H1 (cell line): ENCODE results near the gene STYK1. TPM values are rescaled to one million over a fixed set of nuclear protein-coding genes. Genes with fewer than 3 reads are reported as not detected.

Source experiments
- CTCF ChIA-PET: fragments of 300-600 bp; sonication (Branson Sonifier 250); formaldehyde crosslinking; loops from one replicate; lab custom pipeline; 2021; ENCODE audit not compliant: partially characterized antibody; lab: Charles Lee
- POLR2A ChIA-PET: fragments of 300-600 bp; sonication (Branson Sonifier 250); formaldehyde crosslinking; loops from one replicate; lab custom pipeline; 2021; ENCODE audit warnings: inconsistent platforms; ENCODE audit not compliant: partially characterized antibody; lab: Charles Lee
- DNase-seq, 2 experiments: peaks; one replicate each; pipeline versions ENCODE4 v3.0.0 to v3.0.0-alpha.2; 2010 to 2022; ENCODE audit warnings: low spot score in 2 of 2, low read depth in 1 of 2, mixed read lengths in 1 of 2
- FAIRE-seq: peaks from 2 replicates; lab custom pipeline; 2011; peaks lifted over from hg19 to GRCh38; lab: Jason Lieb, UNC
- H2AFZ ChIP-seq: 2 replicates; pipeline ENCODE4 v1.8.1; 2012; ENCODE audit warnings: low read length, inconsistent platforms
- H2AK5ac ChIP-seq: 2 replicates; pipeline ENCODE4 v1.6.1; 2013; ENCODE audit warnings: low read depth, low read length
- H2BK120ac ChIP-seq: replicated peaks from 2 replicates; pipeline ENCODE3; 2013; ENCODE audit warnings: low read depth, low read length, inconsistent platforms
- H2BK12ac ChIP-seq: 2 replicates; pipeline ENCODE4 v1.6.1; 2013; ENCODE audit warnings: low read depth, low read length
- H2BK15ac ChIP-seq: 2 replicates; pipeline ENCODE4 v1.6.1; 2013; ENCODE audit warnings: low read length
- H2BK20ac ChIP-seq: 2 replicates; pipeline ENCODE4 v1.6.1; 2013; ENCODE audit warnings: low read length
- H2BK5ac ChIP-seq: 2 replicates; pipeline ENCODE4 v1.6.1; 2013; ENCODE audit warnings: low read depth, low read length
- H3K14ac ChIP-seq: 2 replicates; pipeline ENCODE4 v1.6.1; 2013; ENCODE audit warnings: inconsistent platforms; ENCODE audit not compliant: insufficient read length
- H3K18ac ChIP-seq: 2 replicates; pipeline ENCODE4 v1.6.1; 2013; ENCODE audit warnings: low read length; ENCODE audit errors: extremely low read depth
- H3K23ac ChIP-seq: 2 replicates; pipeline ENCODE4 v1.6.1; 2013; ENCODE audit warnings: inconsistent platforms; ENCODE audit not compliant: insufficient read length
- H3K23me2 ChIP-seq: 2 replicates; pipeline ENCODE4 v1.6.1; 2013; ENCODE audit warnings: low read depth, low read length
- H3K27ac ChIP-seq: 2 replicates; pipeline ENCODE4 v1.6.1; 2011; ENCODE audit warnings: low read depth, low read length, inconsistent platforms
- H3K27me3 ChIP-seq, 4 experiments: replicated peaks in 1 of 4; 1 replicate in 1 of 4; 2 replicates in 3 of 4; pipeline versions ENCODE4 v1.6.1 to v1.8.1; 2011 to 2013; ENCODE audit warnings: low read length in 3 of 4, mild to moderate bottlenecking in 3 of 4, inconsistent platforms in 2 of 4, mixed read lengths in 2 of 4, moderate library complexity in 1 of 4; ENCODE audit not compliant: control insufficient read depth in 3 of 4, insufficient read depth in 3 of 4; ENCODE audit errors: extremely low read depth in 1 of 4
- H3K36me3 ChIP-seq, 4 experiments: 2 replicates each; pipeline versions ENCODE4 v1.6.1 to v1.8.1; 2011 to 2013; ENCODE audit warnings: mild to moderate bottlenecking in 4 of 4, low read length in 3 of 4, moderate library complexity in 2 of 4, control low read depth in 1 of 4, inconsistent platforms in 1 of 4; ENCODE audit not compliant: insufficient read depth in 4 of 4, control insufficient read depth in 2 of 4
- H3K4ac ChIP-seq: replicated peaks from 2 replicates; pipeline ENCODE3; 2013; ENCODE audit warnings: low read length, low read depth, mixed read lengths, inconsistent platforms; ENCODE audit not compliant: insufficient read length
- H3K4me1 ChIP-seq, 4 experiments: replicated peaks in 1 of 4; 1 replicate in 1 of 4; 2 replicates in 3 of 4; pipeline versions ENCODE4 v1.6.1 to v1.8.1; 2011 to 2013; ENCODE audit warnings: low read length in 3 of 4, inconsistent platforms in 2 of 4, mixed read lengths in 1 of 4; ENCODE audit not compliant: insufficient read depth in 4 of 4, control insufficient read depth in 3 of 4
- H3K4me2 ChIP-seq, 2 experiments: 2 replicates each; pipeline versions ENCODE4 v1.6.1 to v1.8.1; 2011 to 2013; ENCODE audit warnings: low read depth in 2 of 2, low read length in 2 of 2, control low read depth in 1 of 2, inconsistent platforms in 1 of 2, mild to moderate bottlenecking in 1 of 2; ENCODE audit not compliant: insufficient read depth in 1 of 2
- H3K4me3 ChIP-seq, 4 experiments: fragments of 200-600, 300-600 bp in 1 of 4; sonication (generic), shearing (Covaris generic), sonication (Bioruptor Twin) in 1 of 4; 2 replicates each; pipeline versions ENCODE4 v1.5.1 to v1.8.1; 2011 to 2016; ENCODE audit warnings: low read length in 4 of 4, low read depth in 3 of 4, control low read depth in 2 of 4, inconsistent platforms in 2 of 4, mild to moderate bottlenecking in 2 of 4, mixed read lengths in 1 of 4, moderate library complexity in 1 of 4; ENCODE audit not compliant: insufficient read depth in 2 of 4; ENCODE audit errors: extremely low read depth in 1 of 4
- H3K56ac ChIP-seq: replicated peaks from 2 replicates; pipeline ENCODE3; 2013; ENCODE audit warnings: low read depth, mild to moderate bottlenecking, mixed read lengths, low read length, inconsistent platforms; ENCODE audit not compliant: insufficient read length
- H3K79me1 ChIP-seq: 2 replicates; pipeline ENCODE4 v1.6.1; 2013; ENCODE audit warnings: low read depth, low read length, control low read depth
- H3K79me2 ChIP-seq, 2 experiments: 2 replicates each; pipeline versions ENCODE4 v1.6.1 to v1.8.1; 2012 to 2013; ENCODE audit warnings: low read length in 2 of 2, mild to moderate bottlenecking in 2 of 2, inconsistent platforms in 1 of 2; ENCODE audit not compliant: insufficient read depth in 2 of 2, control insufficient read depth in 1 of 2
- H3K9ac ChIP-seq, 4 experiments: replicated peaks in 1 of 4; 1 replicate in 1 of 4; 2 replicates in 3 of 4; pipeline versions ENCODE4 v1.6.1 to v1.8.1; 2011 to 2013; ENCODE audit warnings: low read depth in 3 of 4, low read length in 3 of 4, control low read depth in 2 of 4, mild to moderate bottlenecking in 2 of 4, moderate library complexity in 2 of 4, inconsistent platforms in 1 of 4; ENCODE audit errors: extremely low read depth in 1 of 4
- H3K9me3 ChIP-seq, 2 experiments: 2 replicates each; pipeline versions ENCODE4 v1.6.1 to v1.8.1; 2012 to 2013; ENCODE audit warnings: mild to moderate bottlenecking in 2 of 2, moderate library complexity in 2 of 2, control low read depth in 1 of 2, inconsistent platforms in 1 of 2, low read depth in 1 of 2, low read length in 1 of 2, mixed read lengths in 1 of 2; ENCODE audit not compliant: insufficient read depth in 2 of 2
- H4K20me1 ChIP-seq, 2 experiments: replicated peaks in 1 of 2; 2 replicates each; pipeline versions ENCODE3 to v1.8.1; 2011 to 2013; ENCODE audit warnings: inconsistent platforms in 2 of 2, low read length in 2 of 2, mild to moderate bottlenecking in 1 of 2; ENCODE audit not compliant: insufficient read depth in 2 of 2, control insufficient read depth in 1 of 2
- H4K5ac ChIP-seq: 2 replicates; pipeline ENCODE4 v1.6.1; 2013; ENCODE audit warnings: low read length, low read depth, mixed read lengths, inconsistent platforms; ENCODE audit not compliant: insufficient read length
- H4K8ac ChIP-seq: 2 replicates; pipeline ENCODE4 v1.8.0; 2013; ENCODE audit warnings: mild to moderate bottlenecking, moderate library complexity, low read length, inconsistent platforms; ENCODE audit not compliant: insufficient read depth; ENCODE audit errors: extremely low read depth
- H4K91ac ChIP-seq: replicated peaks from 2 replicates; pipeline ENCODE3; 2013; ENCODE audit warnings: low read length, mixed read lengths, inconsistent platforms; ENCODE audit not compliant: insufficient read length
- ASH2L ChIP-seq: fragments of 200-600, 300-600 bp; sonication (generic); IDR thresholded peaks from one replicate; pipeline ENCODE4 v1.7.1; 2017; ENCODE audit warnings: low read length
- ATF3 ChIP-seq: IDR thresholded peaks from 2 replicates; pipeline ENCODE4 v1.6.1; 2011; ENCODE audit warnings: low read depth, mild to moderate bottlenecking, low read length; ENCODE audit not compliant: insufficient read depth
- MAFK ChIP-seq: IDR thresholded peaks from 2 replicates; pipeline ENCODE4 v1.6.1; 2012; ENCODE audit warnings: low read depth, mild to moderate bottlenecking, improper control_type of control experiment, low read length
- NANOG ChIP-seq: IDR thresholded peaks from 2 replicates; pipeline ENCODE4 v1.6.1; 2011; ENCODE audit warnings: low read length, low read depth, mild to moderate bottlenecking, inconsistent platforms; ENCODE audit not compliant: insufficient read depth, poor library complexity, severe bottlenecking
- SIRT6 ChIP-seq: IDR thresholded peaks from one replicate; pipeline ENCODE4 v1.7.1; 2012; ENCODE audit warnings: low read length, inconsistent platforms
- SRF ChIP-seq: IDR thresholded peaks from 2 replicates; pipeline ENCODE4 v1.6.1; 2011; ENCODE audit warnings: mild to moderate bottlenecking, low read depth, low read length, moderate library complexity
- WGBS, 2 experiments: shearing (Covaris generic) in 1 of 2; methylation state at CpG; one replicate each; pipeline versions ENCODE4 v1.1.6 to v1.1.7; 2013 to 2015; ENCODE audit warnings: low lambda C conversion rate in 2 of 2, mixed read lengths in 2 of 2, inconsistent platforms in 1 of 2, low coverage in 1 of 2, missing lambda C conversion rate in 1 of 2; ENCODE audit not compliant: insufficient replicate concordance in 2 of 2, insufficient coverage in 1 of 2, insufficient read length in 1 of 2; ENCODE audit errors: extremely low coverage in 1 of 2, missing lambda C conversion rate in 1 of 2; 5-methylcytosine and 5-hydroxymethylcytosine counted together
- polyA plus RNA-seq, 7 experiments: library from polyadenylated mRNA; depleted of rRNA in 3 of 7; stranded (reverse) in 5 of 7; unstranded in 2 of 7; fragments of >200 nt in 5 of 7; fragments of 200-250 nt in 2 of 7; gene quantifications; 1 replicate in 5 of 7; 2 replicates in 1 of 7; 4 replicates in 1 of 7; pipeline versions ENCODE4 v1.2.1 to v1.2.3, GENCODE V29; 2011 to 2013; ENCODE audit warnings: missing spikeins in 2 of 7, mixed read lengths in 2 of 7
- total RNA-seq: library from RNA; stranded (reverse); fragmentation: NEBNext Ultra II Directional; extraction: Animal tissue kit (Norgen Biotek cat#: 25700); gene quantifications from 2 replicates; pipeline ENCODE4 v1.2.1, GENCODE V29; 2021

Gene STYK1
- total and polyA plus RNA-seq, 2 of the 8 experiments (the other 6 are each of a cell fraction or from before 2014, with no cell fraction given) = 0.38 to 1.1 TPM

DNA sequence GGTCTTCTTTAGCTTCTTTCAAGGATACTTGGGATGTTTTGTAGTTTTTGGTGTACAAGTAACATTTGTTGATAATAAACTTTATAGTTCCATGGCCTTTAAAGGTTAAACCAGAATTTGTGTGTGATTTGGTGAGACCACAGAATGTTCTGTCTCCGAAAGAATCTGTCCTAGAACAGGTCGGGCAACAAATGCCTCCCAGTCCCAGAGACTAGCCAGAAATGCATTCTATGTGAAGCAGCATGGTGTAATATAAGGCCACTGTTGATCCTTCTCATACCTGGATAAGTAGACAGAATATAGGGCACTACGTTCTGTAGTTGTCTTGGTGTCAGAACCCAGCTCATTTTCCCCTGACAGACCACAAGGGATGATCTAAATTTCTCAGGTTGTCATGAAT is 10.0 kb downstream of the STYK1 start:
- DNase-seq (no peak), FAIRE-seq (no peak)
- H3K9me3 ChIP-seq = peaks cover 0 to 2% of the 10 kb centered on the region in 2 experiments; a peak in 1 of 4 replicates
- H3K23me2 ChIP-seq = no peaks in the 10 kb centered on the region
- H3K79me1 ChIP-seq = no peaks in the 10 kb centered on the region
- no peak overlapping the region for H3K4ac ChIP-seq
- no peaks in the 10 kb centered on the region for H3K27me3 ChIP-seq
- no peaks in the 10 kb centered on the region for H3K4me1 ChIP-seq
- no peak overlapping the region for H3K27ac ChIP-seq
- H3K18ac ChIP-seq = no peak overlapping the region
- no peak overlapping the region for H2BK5ac ChIP-seq
- no peak overlapping the region for H2BK15ac ChIP-seq
- POLR2A ChIA-PET = no interaction called here
- H4K20me1 ChIP-seq = no peaks in the 10 kb centered on the region
- H3K79me2 ChIP-seq = no peaks in the 10 kb centered on the region
- H3K36me3 ChIP-seq = no peaks in the 10 kb centered on the region
- no peak overlapping the region for H4K91ac ChIP-seq
- no peak overlapping the region for H3K14ac ChIP-seq
- H2BK12ac ChIP-seq = no peak overlapping the region
- H2AFZ ChIP-seq = no peak overlapping the region
- H3K4me2 ChIP-seq = no peak overlapping the region
- H2AK5ac ChIP-seq = no peak overlapping the region
- WGBS, 2 experiments = 85% methylated on average over 3 of the region's 3 CpGs; no CpG with 5 or more reads in 1 of the 2 experiments
- CTCF ChIA-PET = interaction anchor here (0.7 to 0.9 kb wide), 2 partner anchors 11 to 21 kb away, joined by 3 to 4 read pairs; no protein-coding TSS in a partner anchor
- H2BK20ac ChIP-seq = no peak overlapping the region
- no peak overlapping the region for H3K23ac ChIP-seq
- no peak overlapping the region for H4K8ac ChIP-seq
- no peak overlapping the region for H3K9ac ChIP-seq
- H2BK120ac ChIP-seq = no peak overlapping the region
- no peak overlapping the region for H3K56ac ChIP-seq
- H4K5ac ChIP-seq = no peak overlapping the region
- no peak overlapping the region for H3K4me3 ChIP-seq
- TF ChIP-seq SIRT6 (no peak), ATF3 (no peak), ASH2L (no peak), MAFK (no peak), NANOG (no peak), SRF (no peak)
